Stomach smooth muscle (tissue), 2 donors: Measurements from ENCODE around the gene TVP23C.
"Not testable (repeated sequence)": the region's sequence is repeated elsewhere in the genome, so short reads cannot be mapped to it uniquely, and the experiment has no call there.

Experiments
- H3K27ac ChIP-seq: one replicate; pipeline ENCODE4 v1.7.0; 2013; ENCODE audit warnings: mild to moderate bottlenecking, low read length, inconsistent platforms
- H3K27me3 ChIP-seq, 2 donors: one replicate each; pipeline ENCODE4 v1.7.0; 2013; ENCODE audit warnings: low read length in 2 of 2; ENCODE audit not compliant: insufficient read depth in 2 of 2, control insufficient read depth in 1 of 2
- H3K36me3 ChIP-seq, 2 donors: one replicate each; pipeline ENCODE4 v1.7.0; 2013; ENCODE audit warnings: low read length in 2 of 2; ENCODE audit not compliant: control insufficient read depth in 2 of 2, insufficient read depth in 2 of 2
- H3K4me1 ChIP-seq: one replicate; pipeline ENCODE4 v1.7.0; 2013; ENCODE audit warnings: low read length; ENCODE audit not compliant: control insufficient read depth, insufficient read depth
- H3K4me3 ChIP-seq, 2 donors: one replicate each; pipeline ENCODE4 v1.7.0; 2013; ENCODE audit warnings: low read length in 2 of 2
- H3K9ac ChIP-seq, 2 donors: one replicate each; pipeline ENCODE4 v1.7.0; 2013; ENCODE audit warnings: low read length in 2 of 2, mild to moderate bottlenecking in 1 of 2
- H3K9me3 ChIP-seq, 2 donors: one replicate each; pipeline ENCODE4 v1.7.0; 2013; ENCODE audit warnings: low read length in 2 of 2; ENCODE audit not compliant: control insufficient read depth in 2 of 2
- donor health status: healthy.
- donor health status: Pancreatic carcinoma.

TVP23C gene

GRCh38 chr17:15563375-15563857, at the start of gene TVP23C:
Gene TVP23C (minus strand): TSS chr17:15563483. CDS start chr17:15563448, 35 bp downstream.
- not testable (repeated sequence) for H3K27me3 ChIP-seq, H3K27ac ChIP-seq, H3K9me3 ChIP-seq, H3K4me1 ChIP-seq, H3K36me3 ChIP-seq
- peak within 1 kb of the TSS; percentile 51 to 83 for H3K4me3 ChIP-seq
- H3K9ac ChIP-seq: peak within 1 kb of the TSS in 1 of 2 donors; percentile 47

- H3K4me1 ChIP-seq, H3K27me3 ChIP-seq, H3K9ac ChIP-seq, H3K4me3 ChIP-seq, H3K27ac ChIP-seq, H3K9me3 ChIP-seq, H3K36me3 ChIP-seq: not testable (repeated sequence)
These were observed 29.7 kb upstream of the TVP23C start for GRCh38 chr17:15592960-15593359.

- not testable (repeated sequence) for H3K27me3 ChIP-seq, H3K36me3 ChIP-seq, H3K4me1 ChIP-seq, H3K27ac ChIP-seq, H3K9me3 ChIP-seq, H3K4me3 ChIP-seq, H3K9ac ChIP-seq
These were observed 28.7 kb upstream of the TVP23C start for GRCh38 chr17:15591986-15592385.

GRCh38 chr17:15590844-15591243, 27.6 kb upstream of the TVP23C start:
- H3K27ac ChIP-seq, H3K4me1 ChIP-seq, H3K27me3 ChIP-seq, H3K36me3 ChIP-seq, H3K9me3 ChIP-seq, H3K9ac ChIP-seq, H3K4me3 ChIP-seq: not testable (repeated sequence)

GRCh38 chr17:15589544-15590536, 26.6 kb upstream of the TVP23C start:
- not testable (repeated sequence) for H3K4me1 ChIP-seq, H3K36me3 ChIP-seq, H3K27me3 ChIP-seq, H3K4me3 ChIP-seq, H3K27ac ChIP-seq, H3K9ac ChIP-seq, H3K9me3 ChIP-seq

GRCh38 chr17:15588017-15588416, 24.7 kb upstream of the TVP23C start:
- H3K36me3 ChIP-seq, H3K4me3 ChIP-seq, H3K9ac ChIP-seq, H3K9me3 ChIP-seq, H3K4me1 ChIP-seq, H3K27me3 ChIP-seq, H3K27ac ChIP-seq: not testable (repeated sequence)

GRCh38 chr17:15583313-15583712, 20.0 kb upstream of the TVP23C start:
- not testable (repeated sequence) for H3K27me3 ChIP-seq, H3K36me3 ChIP-seq, H3K4me3 ChIP-seq, H3K27ac ChIP-seq, H3K4me1 ChIP-seq, H3K9me3 ChIP-seq, H3K9ac ChIP-seq

GRCh38 chr17:15581462-15581861, 18.2 kb upstream of the TVP23C start:
- not testable (repeated sequence) for H3K27me3 ChIP-seq, H3K4me1 ChIP-seq, H3K36me3 ChIP-seq, H3K27ac ChIP-seq, H3K9ac ChIP-seq, H3K9me3 ChIP-seq, H3K4me3 ChIP-seq

- H3K4me1 ChIP-seq, H3K4me3 ChIP-seq, H3K9ac ChIP-seq, H3K27me3 ChIP-seq, H3K27ac ChIP-seq, H3K36me3 ChIP-seq, H3K9me3 ChIP-seq: not testable (repeated sequence)
These were observed 13.6 kb upstream of the TVP23C start for GRCh38 chr17:15576848-15577247.

- not testable (repeated sequence) for H3K27me3 ChIP-seq, H3K4me1 ChIP-seq, H3K4me3 ChIP-seq, H3K9me3 ChIP-seq, H3K9ac ChIP-seq, H3K36me3 ChIP-seq, H3K27ac ChIP-seq
These were observed 11.4 kb upstream of the TVP23C start for GRCh38 chr17:15574660-15575059.

GRCh38 chr17:15573870-15574269, 10.6 kb upstream of the TVP23C start:
- H3K9me3 ChIP-seq, H3K4me1 ChIP-seq, H3K4me3 ChIP-seq, H3K27me3 ChIP-seq, H3K9ac ChIP-seq, H3K36me3 ChIP-seq, H3K27ac ChIP-seq: not testable (repeated sequence)
